ENCODE measurements around the gene CBX8. TPM values are rescaled to one million over a fixed set of nuclear protein-coding genes. Genes with fewer than 3 reads are reported as not detected.

CBX8 gene
- total and polyA plus RNA-seq, 2 of the 13 experiments (the other 11 are each of a cell fraction or from before 2014, with no cell fraction given) = 0.34 to 12.6 TPM

- TF ChIP-seq ZHX2 (IDR thresholded peaks at IDR 0.05; ENCODE audit: low read depth) = no peak
- no peak for TF ChIP-seq ZHX2 (CRISPR knock-in tag; IDR thresholded peaks at IDR 0.05; ENCODE audit: borderline replicate concordance)
- no peak for TF ChIP-seq ZKSCAN1 (IDR thresholded peaks at IDR 0.05; ENCODE audit: low read length)
- TF ChIP-seq TRIM22 (IDR thresholded peaks at IDR 0.05) = no peak
- peak; percentile 96; the same call in 1 of the 2 replicates for TF ChIP-seq EZH2 (conservative IDR thresholded peaks at IDR 0.05; ENCODE audit: low read depth, low read length)
- TF ChIP-seq PAWR (CRISPR knock-in tag; IDR thresholded peaks at IDR 0.05; ENCODE audit: borderline replicate concordance) = no peak
- no peak for TF ChIP-seq ZFP1 (CRISPR knock-in tag; IDR thresholded peaks at IDR 0.05)
- TF ChIP-seq ZBTB37 (CRISPR knock-in tag; IDR thresholded peaks at IDR 0.05) = no peak
- TF ChIP-seq CREB1 (IDR thresholded peaks at IDR 0.05) = no peak
- no peak for TF ChIP-seq CREB1 (CRISPR knock-in tag; IDR thresholded peaks at IDR 0.05)
- TF ChIP-seq CEBPG (CRISPR knock-in tag; IDR thresholded peaks at IDR 0.05) = no peak
- TF ChIP-seq ZBTB26 (CRISPR knock-in tag; IDR thresholded peaks at IDR 0.05; ENCODE audit: borderline replicate concordance) = no peak
- no peak for TF ChIP-seq ZNF33B (CRISPR knock-in tag; IDR thresholded peaks at IDR 0.05)
- no peak for TF ChIP-seq ARNT (IDR thresholded peaks at IDR 0.05)
- no peak for TF ChIP-seq ZBTB46 (CRISPR knock-in tag; IDR thresholded peaks at IDR 0.05; ENCODE audit: borderline replicate concordance)
- no peak for TF ChIP-seq FOSL1 (CRISPR knock-in tag; IDR thresholded peaks at IDR 0.05; ENCODE audit: borderline replicate concordance)
- no peak for TF ChIP-seq TCF12 (IDR thresholded peaks at IDR 0.05)
- no peak for TF ChIP-seq TCF12 (CRISPR knock-in tag; IDR thresholded peaks at IDR 0.05)
Measured at GRCh38 chr17:79790805-79791734, 5.8 kb downstream of the CBX8 start (continued).

All from HepG2 (cell line).